Parathyroid adenoma (tissue), 2 donors: Measurements from ENCODE around the gene HOMER1.

Experiments
- H2AFZ ChIP-seq: fragments of 300-600 bp; sonication (generic); one replicate; pipeline ENCODE4 v1.7.0; 2017; ENCODE audit warnings: antibody characterized with exemption, mild to moderate bottlenecking
- H3K27ac ChIP-seq: fragments of 300-600 bp; sonication (generic); one replicate; pipeline ENCODE4 v1.7.0; 2017
- H3K27me3 ChIP-seq: fragments of 300-600 bp; sonication (generic); one replicate; pipeline ENCODE4 v1.7.0; 2017; ENCODE audit warnings: low read length; ENCODE audit not compliant: control insufficient read depth, insufficient read depth
- H3K36me3 ChIP-seq: fragments of 300-600 bp; sonication (generic); one replicate; pipeline ENCODE4 v1.7.0; 2017; ENCODE audit warnings: low read length; ENCODE audit not compliant: control insufficient read depth, insufficient read depth
- H3K4me1 ChIP-seq: fragments of 300-600 bp; sonication (generic); one replicate; pipeline ENCODE4 v1.7.0; 2017; ENCODE audit warnings: control low read depth
- H3K4me2 ChIP-seq: fragments of 300-600 bp; sonication (generic); one replicate; pipeline ENCODE4 v1.7.0; 2017; ENCODE audit warnings: low read length
- H3K4me3 ChIP-seq: fragments of 300-600 bp; sonication (generic); one replicate; pipeline ENCODE4 v1.7.0; 2017; ENCODE audit warnings: low read depth, low read length
- H3K79me2 ChIP-seq: fragments of 300-600 bp; sonication (generic); one replicate; pipeline ENCODE4 v1.7.0; 2017; ENCODE audit warnings: control low read depth
- H3K9ac ChIP-seq: fragments of 300-600 bp; sonication (generic); one replicate; pipeline ENCODE4 v1.7.0; 2017; ENCODE audit warnings: mild to moderate bottlenecking
- H3K9me3 ChIP-seq: fragments of 300-600 bp; sonication (generic); one replicate; pipeline ENCODE4 v1.7.0; 2017; ENCODE audit warnings: low read length; ENCODE audit not compliant: control insufficient read depth
- TF ChIP-seq, protein P1 (sequence below): fragments of 300-600 bp; sonication (generic); IDR thresholded peaks from one replicate; pipeline ENCODE4 v1.7.0; 2017; ENCODE audit warnings: antibody characterized with exemption, mild to moderate bottlenecking
- donor health status: primary hyperparathyroidism.

The HOMER1 gene

DNA sequence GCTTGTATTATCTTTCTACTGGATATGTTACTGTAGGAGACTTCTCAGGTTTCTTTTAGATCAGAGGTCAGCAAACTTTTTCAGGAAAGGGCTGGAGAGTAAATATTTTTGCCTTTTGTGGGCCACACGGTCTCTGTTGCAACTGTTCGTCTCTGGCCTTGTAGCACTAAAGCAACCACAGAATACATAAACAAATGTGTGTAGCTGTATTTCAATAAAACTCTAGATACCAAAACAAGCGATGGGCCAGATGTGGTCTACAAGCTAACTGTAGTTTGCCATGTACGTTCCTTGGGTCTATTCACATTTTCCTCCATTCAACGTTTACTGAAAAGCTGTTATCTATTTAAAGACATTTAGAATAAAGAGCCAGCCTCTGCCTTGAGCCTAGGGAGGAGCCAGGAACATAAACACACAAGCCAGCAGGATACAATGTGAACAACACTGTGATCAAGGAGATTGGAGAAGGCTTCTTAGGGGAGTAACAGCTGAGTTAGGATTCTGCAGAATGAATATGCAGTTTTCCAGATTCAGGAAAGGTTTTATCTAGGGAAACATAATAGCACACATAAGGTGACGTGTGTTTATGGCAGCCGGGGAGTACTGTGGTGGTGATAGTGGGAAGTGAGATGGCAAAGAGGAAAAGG lies 33.0 kb upstream of the HOMER1 start:
- no peaks in the 10 kb centered on the region for H3K36me3 ChIP-seq
- peak overlapping the region; percentile 87 for H2AFZ ChIP-seq
- peaks cover 3% of the 10 kb centered on the region for H3K79me2 ChIP-seq
- peak overlapping the region; percentile 84 for H3K27ac ChIP-seq
- no peak overlapping the region for H3K4me2 ChIP-seq
- no peak overlapping the region for H3K4me3 ChIP-seq
- H3K4me1 ChIP-seq, result peaks cover 32% of the 10 kb centered on the region
- H3K27me3 ChIP-seq, result no peaks in the 10 kb centered on the region
- no peak overlapping the region for H3K9ac ChIP-seq
- H3K9me3 ChIP-seq, result no peaks in the 10 kb centered on the region
- TF ChIP-seq, protein P1, sequence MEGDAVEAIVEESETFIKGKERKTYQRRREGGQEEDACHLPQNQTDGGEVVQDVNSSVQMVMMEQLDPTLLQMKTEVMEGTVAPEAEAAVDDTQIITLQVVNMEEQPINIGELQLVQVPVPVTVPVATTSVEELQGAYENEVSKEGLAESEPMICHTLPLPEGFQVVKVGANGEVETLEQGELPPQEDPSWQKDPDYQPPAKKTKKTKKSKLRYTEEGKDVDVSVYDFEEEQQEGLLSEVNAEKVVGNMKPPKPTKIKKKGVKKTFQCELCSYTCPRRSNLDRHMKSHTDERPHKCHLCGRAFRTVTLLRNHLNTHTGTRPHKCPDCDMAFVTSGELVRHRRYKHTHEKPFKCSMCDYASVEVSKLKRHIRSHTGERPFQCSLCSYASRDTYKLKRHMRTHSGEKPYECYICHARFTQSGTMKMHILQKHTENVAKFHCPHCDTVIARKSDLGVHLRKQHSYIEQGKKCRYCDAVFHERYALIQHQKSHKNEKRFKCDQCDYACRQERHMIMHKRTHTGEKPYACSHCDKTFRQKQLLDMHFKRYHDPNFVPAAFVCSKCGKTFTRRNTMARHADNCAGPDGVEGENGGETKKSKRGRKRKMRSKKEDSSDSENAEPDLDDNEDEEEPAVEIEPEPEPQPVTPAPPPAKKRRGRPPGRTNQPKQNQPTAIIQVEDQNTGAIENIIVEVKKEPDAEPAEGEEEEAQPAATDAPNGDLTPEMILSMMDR, result no peak

DNA sequence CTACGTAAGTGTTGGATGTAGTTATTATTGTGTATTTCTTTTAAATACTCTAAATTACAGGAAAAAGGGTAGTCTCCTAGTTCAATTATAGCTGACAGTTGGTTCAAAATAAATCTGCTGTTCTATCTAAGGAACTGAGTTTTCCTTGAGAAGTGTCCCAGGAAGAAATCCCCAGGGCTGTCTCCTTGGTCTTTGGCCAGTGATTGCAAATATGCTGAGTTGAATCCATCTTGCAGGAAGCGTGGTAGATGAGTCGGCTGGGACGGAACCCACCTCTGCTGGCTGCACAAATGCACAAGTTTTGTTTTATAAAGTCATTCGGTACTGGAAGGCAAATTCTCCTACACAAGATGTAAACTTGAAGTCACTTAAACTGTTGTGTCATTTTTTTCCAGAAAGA lies 30.2 kb upstream of the HOMER1 start:
- no peaks in the 10 kb centered on the region for H3K9me3 ChIP-seq
- no peaks in the 10 kb centered on the region for H3K36me3 ChIP-seq
- peak overlapping the region; percentile 63 for H2AFZ ChIP-seq
- no peak overlapping the region for H3K4me2 ChIP-seq
- H3K4me3 ChIP-seq, result no peak overlapping the region
- H3K79me2 ChIP-seq, result no peaks in the 10 kb centered on the region
- H3K27ac ChIP-seq, result peak overlapping the region; percentile 67
- peaks cover 32% of the 10 kb centered on the region for H3K4me1 ChIP-seq
- TF ChIP-seq, protein P1, result no peak
- no peaks in the 10 kb centered on the region for H3K27me3 ChIP-seq
- no peak overlapping the region for H3K9ac ChIP-seq

DNA sequence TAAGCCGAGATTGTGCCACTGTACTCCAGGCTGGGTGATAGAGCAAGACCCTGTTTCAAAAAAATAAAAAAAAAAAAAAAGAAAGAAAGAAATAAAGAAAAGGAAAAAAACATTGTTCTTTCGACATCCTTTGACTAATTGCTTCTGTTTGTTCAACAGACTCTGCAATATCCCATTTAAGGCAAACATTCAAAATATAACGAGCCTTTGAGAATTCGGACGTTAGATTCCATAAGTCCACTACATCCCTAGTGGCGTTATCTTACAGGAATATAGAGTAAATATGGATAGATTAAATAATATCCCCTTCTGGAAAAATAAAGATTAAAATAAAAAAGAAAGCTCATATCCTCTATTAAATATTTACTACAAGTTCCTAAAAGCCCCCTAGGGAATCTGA lies 27.0 kb upstream of the HOMER1 start:
- Histone ChIP-seq H3K9me3 (no peaks in the 10 kb centered on the region), H3K36me3 (no peaks in the 10 kb centered on the region), H3K4me2 (no peak overlapping the region), H3K9ac (no peak overlapping the region), H3K4me3 (no peak overlapping the region), H3K4me1 (peaks cover 25% of the 10 kb centered on the region), H2AFZ (no peak overlapping the region), H3K79me2 (no peaks in the 10 kb centered on the region), H3K27ac (no peak overlapping the region), H3K27me3 (no peaks in the 10 kb centered on the region)
- TF ChIP-seq, protein P1, result no peak

DNA sequence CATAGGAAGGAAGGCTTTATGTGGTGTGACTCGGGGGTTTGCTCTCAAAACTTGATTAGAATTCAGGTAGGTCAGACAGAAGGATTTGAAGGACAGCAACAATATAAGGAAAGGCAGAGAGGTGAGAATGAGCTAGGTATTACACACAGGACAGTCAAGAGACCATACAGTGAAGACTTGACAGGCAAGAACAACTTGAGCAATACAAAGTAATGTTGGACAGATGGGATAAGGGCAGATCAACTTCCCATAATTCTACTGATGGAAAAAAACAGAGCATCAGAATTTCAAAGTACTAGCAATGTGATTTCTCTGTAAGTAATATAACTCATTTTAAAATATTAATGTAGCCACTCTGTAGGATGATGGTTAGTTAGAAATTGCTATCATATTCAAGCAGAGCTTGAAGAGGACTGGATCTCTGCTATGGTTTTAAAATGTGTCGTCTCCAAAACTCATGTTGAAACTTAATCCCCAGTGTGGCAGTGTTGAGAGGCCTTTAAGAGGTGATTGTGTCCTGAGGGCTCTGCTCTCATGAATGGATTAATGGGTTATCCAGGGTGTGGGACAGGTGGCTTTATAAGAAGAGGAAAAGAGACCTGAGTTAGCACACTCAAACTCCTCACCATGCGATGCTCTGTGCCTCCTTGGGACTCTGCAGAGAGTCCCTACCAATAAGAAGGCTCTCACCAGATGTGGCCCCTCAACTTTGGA lies 22.4 kb upstream of the HOMER1 start:
- peak overlapping the region; percentile 18 for H2AFZ ChIP-seq
- H3K27me3 ChIP-seq, result no peaks in the 10 kb centered on the region
- no peaks in the 10 kb centered on the region for H3K36me3 ChIP-seq
- TF ChIP-seq, protein P1, result no peak
- no peak overlapping the region for H3K4me2 ChIP-seq
- H3K27ac ChIP-seq, result no peak overlapping the region
- no peaks in the 10 kb centered on the region for H3K9me3 ChIP-seq
- H3K4me3 ChIP-seq, result no peak overlapping the region
- no peaks in the 10 kb centered on the region for H3K79me2 ChIP-seq
- no peak overlapping the region for H3K9ac ChIP-seq
- H3K4me1 ChIP-seq, result peaks cover 9% of the 10 kb centered on the region
